Vagina (tissue), 2 donors: ENCODE measurements around the gene REPS2. TPM values are rescaled to one million over a fixed set of nuclear protein-coding genes. Genes with fewer than 3 reads are reported as not detected.
A peak's percentile ranks its signal among the peaks of the same experiment; 100 is the strongest.

ENCODE experiments used
- DNase-seq, 2 donors: peaks; one replicate each; pipeline ENCODE4 v3.0.0-alpha.2; 2017; ENCODE audit errors: extremely low spot score in 2 of 2
- H3K27ac ChIP-seq: fragments of 200-600 bp; sonication (generic); one replicate; pipeline ENCODE4 v1.5.1; 2019
- H3K27me3 ChIP-seq: fragments of 200-600 bp; sonication (generic); one replicate; pipeline ENCODE4 v1.5.1; 2019
- H3K36me3 ChIP-seq, 2 donors: fragments of 200-600 bp; sonication (generic); one replicate each; pipeline ENCODE4 v1.5.1; 2017 to 2019
- H3K4me1 ChIP-seq: fragments of 200-600 bp; sonication (generic); one replicate; pipeline ENCODE4 v1.5.1; 2019
- H3K4me3 ChIP-seq, 2 donors: fragments of 200-600 bp; sonication (generic); 1 replicate in 1 of 2; 2 replicates in 1 of 2; pipeline ENCODE4 v1.5.1; 2016 to 2019
- H3K9me3 ChIP-seq: fragments of 200-600 bp; sonication (generic); one replicate; pipeline ENCODE4 v1.5.1; 2019
- POLR2A ChIP-seq, 2 donors: fragments of 450-650 bp; IDR thresholded peaks; one replicate each; pipeline ENCODE4 v1.6.1; 2017; ENCODE audit warnings: antibody characterized with exemption in 2 of 2, mild to moderate bottlenecking in 2 of 2, moderate library complexity in 2 of 2
- POLR2AphosphoS5 ChIP-seq, 2 donors: sonication (generic); formaldehyde crosslinking; IDR thresholded peaks; one replicate each; pipeline ENCODE4 v1.9.0; 2017; ENCODE audit warnings: antibody characterized with exemption in 2 of 2, mild to moderate bottlenecking in 2 of 2, low read depth in 1 of 2; ENCODE audit not compliant: insufficient read depth in 1 of 2
- intact Hi-C: fragments of 100-400 bp; cut with DNase I; formaldehyde crosslinking; loops from one replicate; pipeline ENCODE4 v1.15.1; 2023
- total RNA-seq: library from RNA; depleted of rRNA; stranded (reverse); fragments of >200 nt; gene quantifications from one replicate; pipeline ENCODE4 v1.2.3, GENCODE V29; 2016
- TF ChIP-seq, protein P1 (sequence below), 3 experiments: fragments of 450-650 bp in 2 of 3; fragments of 200-600 bp in 1 of 3; sonication (generic) in 1 of 3; IDR thresholded peaks; one replicate each; pipeline ENCODE4 v1.5.1; 2017 to 2019; ENCODE audit warnings: antibody characterized with exemption in 3 of 3, mild to moderate bottlenecking in 2 of 3, moderate library complexity in 2 of 3

Gene REPS2
- total RNA-seq, 1 donor from 2014 or later, result 10.8 TPM

DNA sequence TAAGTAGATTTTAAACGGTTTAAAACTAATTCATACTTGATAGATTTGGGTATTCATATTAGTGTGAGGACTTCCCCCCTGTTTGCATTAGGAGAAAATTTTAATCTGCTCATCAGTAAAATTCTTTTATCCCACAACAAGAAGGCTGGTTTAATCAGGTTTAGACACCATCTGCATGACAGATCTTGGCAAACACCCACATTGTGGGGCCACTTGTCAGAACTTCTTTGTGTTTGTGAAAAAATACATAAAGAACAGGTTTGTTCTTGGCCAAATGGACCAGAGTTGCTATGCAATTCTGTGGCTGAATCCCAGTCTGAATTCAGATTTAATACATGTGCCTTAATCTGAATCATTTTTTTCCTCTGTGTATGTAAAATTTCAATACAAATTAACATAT, 121.1 kb downstream of the REPS2 start:
- Histone ChIP-seq H3K9me3 (no peaks in the 10 kb centered on the region), H3K4me3 (no peak overlapping the region), H3K4me1 (no peaks in the 10 kb centered on the region), H3K36me3 (no peaks in the 10 kb centered on the region), H3K27me3 (no peaks in the 10 kb centered on the region), H3K27ac (no peak overlapping the region)
- DNase-seq, result no peak
- intact Hi-C loops, result no loop called here
- TF ChIP-seq POLR2AphosphoS5 (IDR thresholded peaks at IDR 0.05; ENCODE audit: insufficient read depth in 1 of 2, low read depth in 1 of 2), result no peak
- TF ChIP-seq POLR2A (IDR thresholded peaks at IDR 0.05), result no peak
- TF ChIP-seq, protein P1, sequence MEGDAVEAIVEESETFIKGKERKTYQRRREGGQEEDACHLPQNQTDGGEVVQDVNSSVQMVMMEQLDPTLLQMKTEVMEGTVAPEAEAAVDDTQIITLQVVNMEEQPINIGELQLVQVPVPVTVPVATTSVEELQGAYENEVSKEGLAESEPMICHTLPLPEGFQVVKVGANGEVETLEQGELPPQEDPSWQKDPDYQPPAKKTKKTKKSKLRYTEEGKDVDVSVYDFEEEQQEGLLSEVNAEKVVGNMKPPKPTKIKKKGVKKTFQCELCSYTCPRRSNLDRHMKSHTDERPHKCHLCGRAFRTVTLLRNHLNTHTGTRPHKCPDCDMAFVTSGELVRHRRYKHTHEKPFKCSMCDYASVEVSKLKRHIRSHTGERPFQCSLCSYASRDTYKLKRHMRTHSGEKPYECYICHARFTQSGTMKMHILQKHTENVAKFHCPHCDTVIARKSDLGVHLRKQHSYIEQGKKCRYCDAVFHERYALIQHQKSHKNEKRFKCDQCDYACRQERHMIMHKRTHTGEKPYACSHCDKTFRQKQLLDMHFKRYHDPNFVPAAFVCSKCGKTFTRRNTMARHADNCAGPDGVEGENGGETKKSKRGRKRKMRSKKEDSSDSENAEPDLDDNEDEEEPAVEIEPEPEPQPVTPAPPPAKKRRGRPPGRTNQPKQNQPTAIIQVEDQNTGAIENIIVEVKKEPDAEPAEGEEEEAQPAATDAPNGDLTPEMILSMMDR (IDR thresholded peaks at IDR 0.05), result no peak

DNA sequence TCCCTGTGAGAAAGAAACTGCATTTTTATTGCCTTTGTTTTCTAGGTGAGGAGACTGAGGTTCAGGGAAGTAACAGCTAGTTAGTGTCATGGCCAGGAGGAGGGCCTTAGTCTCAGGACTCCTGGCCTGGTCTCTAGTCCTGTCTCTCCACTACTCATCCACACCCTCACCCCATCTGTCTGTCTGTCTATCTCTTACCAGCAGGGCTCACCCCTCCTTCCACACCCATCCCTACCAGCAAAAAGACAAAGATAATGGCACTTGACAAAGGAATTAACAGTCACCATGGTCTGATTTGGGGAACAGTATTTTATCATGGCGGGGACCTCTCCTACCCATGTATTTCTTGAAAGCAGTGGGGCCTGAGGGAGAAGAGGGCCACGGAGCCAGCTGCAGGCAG, 125.8 kb downstream of the REPS2 start:
- Histone ChIP-seq H3K9me3 (no peaks in the 10 kb centered on the region), H3K27me3 (no peaks in the 10 kb centered on the region), H3K4me1 (peaks cover 3% of the 10 kb centered on the region), H3K27ac (no peak overlapping the region), H3K36me3 (no peaks in the 10 kb centered on the region), H3K4me3 (no peak overlapping the region)
- TF ChIP-seq POLR2A (IDR thresholded peaks at IDR 0.05) (no peak), POLR2AphosphoS5 (IDR thresholded peaks at IDR 0.05; ENCODE audit: insufficient read depth in 1 of 2, low read depth in 1 of 2) (no peak)
- TF ChIP-seq, protein P1 (IDR thresholded peaks at IDR 0.05), result no peak
- intact Hi-C loops, result no loop called here
- DNase-seq, result no peak

DNA sequence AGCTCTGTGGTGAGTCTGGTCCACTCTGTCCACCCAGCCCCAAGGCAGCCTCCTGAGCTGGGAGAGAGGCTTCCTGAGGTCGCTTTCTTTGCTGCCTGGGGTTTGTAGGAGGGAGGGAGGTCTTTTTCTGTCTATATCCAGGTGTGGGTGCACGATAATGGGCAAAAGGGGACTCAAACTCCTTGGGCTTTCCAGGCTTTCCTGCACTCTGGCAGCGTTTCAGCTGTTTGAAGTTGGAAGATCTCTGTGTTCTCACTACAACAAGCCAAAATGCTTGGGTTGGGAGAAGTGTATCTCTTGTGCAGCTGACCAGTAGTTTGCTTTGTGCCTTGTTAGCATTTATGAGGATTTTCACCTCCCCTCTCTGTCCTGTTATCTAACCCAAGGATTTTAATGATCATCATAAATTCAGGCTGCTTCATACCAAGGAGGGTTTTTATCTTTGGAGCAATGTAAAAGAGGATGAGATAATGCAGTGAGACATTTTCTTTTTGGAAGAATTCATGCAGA, 126.3 kb downstream of the REPS2 start:
- no peaks in the 10 kb centered on the region for H3K27me3 ChIP-seq
- H3K4me1 ChIP-seq, result peaks cover 8% of the 10 kb centered on the region
- no peaks in the 10 kb centered on the region for H3K9me3 ChIP-seq
- no peaks in the 10 kb centered on the region for H3K36me3 ChIP-seq
- H3K27ac ChIP-seq, result no peak overlapping the region
- no peak for DNase-seq
- no peak overlapping the region for H3K4me3 ChIP-seq
- intact Hi-C loops, result no loop called here
- no peak for TF ChIP-seq POLR2AphosphoS5 (IDR thresholded peaks at IDR 0.05; ENCODE audit: insufficient read depth in 1 of 2, low read depth in 1 of 2)
- TF ChIP-seq, protein P1 (IDR thresholded peaks at IDR 0.05), result no peak
- TF ChIP-seq POLR2A (IDR thresholded peaks at IDR 0.05), result no peak

DNA sequence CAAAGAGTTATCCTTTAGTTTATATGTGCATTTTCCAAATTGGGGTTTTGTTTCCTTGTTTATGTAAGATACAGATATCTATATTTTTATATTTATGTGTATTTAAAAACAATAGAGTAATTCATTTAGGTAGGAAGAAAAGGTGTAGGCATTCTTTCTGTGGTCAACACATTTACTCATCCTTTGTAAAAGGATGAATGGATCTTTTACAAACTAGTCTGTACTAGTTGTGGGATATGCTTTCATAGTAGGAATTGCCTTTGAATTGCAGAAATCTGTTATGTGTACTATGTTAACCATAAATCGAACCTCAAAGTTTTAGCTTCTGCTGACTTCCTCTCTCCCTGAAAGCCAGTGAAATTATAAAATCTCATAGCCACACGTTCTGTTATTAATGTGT, 128.5 kb downstream of the REPS2 start:
- H3K27me3 ChIP-seq, result no peaks in the 10 kb centered on the region

DNA sequence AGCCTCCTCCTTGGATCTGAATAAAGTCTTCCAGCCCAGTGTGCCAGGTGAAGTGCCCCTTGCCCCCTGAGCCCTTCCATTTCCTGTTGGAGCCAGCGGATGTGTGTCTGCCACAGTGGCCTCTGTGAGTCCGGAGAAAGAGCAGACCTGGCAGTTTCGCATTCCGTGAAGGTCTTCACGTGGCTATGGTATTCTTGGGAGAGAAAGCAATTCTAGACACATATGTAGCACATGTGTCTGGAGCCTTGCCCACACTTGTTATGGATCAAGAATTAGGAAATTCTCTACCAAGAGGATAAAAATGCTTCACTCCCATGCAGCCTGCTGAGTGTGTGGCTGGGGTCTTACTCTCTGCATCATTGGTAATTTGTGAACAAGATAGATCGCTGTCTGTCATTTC, 130.9 kb downstream of the REPS2 start:
- H3K4me3 ChIP-seq, result no peak overlapping the region
- peak overlapping the region; percentile 57 for H3K27ac ChIP-seq
- intact Hi-C loops, result no loop called here
- DNase-seq, result no peak
- H3K4me1 ChIP-seq, result peaks cover 9% of the 10 kb centered on the region
- H3K36me3 ChIP-seq, result no peaks in the 10 kb centered on the region
- TF ChIP-seq POLR2AphosphoS5 (IDR thresholded peaks at IDR 0.05; ENCODE audit: insufficient read depth in 1 of 2, low read depth in 1 of 2) (no peak), POLR2A (IDR thresholded peaks at IDR 0.05) (no peak)
- TF ChIP-seq, protein P1 (IDR thresholded peaks at IDR 0.05), result no peak
- H3K27me3 ChIP-seq, result no peaks in the 10 kb centered on the region
- H3K9me3 ChIP-seq, result no peaks in the 10 kb centered on the region

More for the DNA sequence above, 128.5 kb downstream of the REPS2 start:
- TF ChIP-seq POLR2AphosphoS5 (IDR thresholded peaks at IDR 0.05; ENCODE audit: insufficient read depth in 1 of 2, low read depth in 1 of 2), result no peak
- TF ChIP-seq, protein P1 (IDR thresholded peaks at IDR 0.05), result no peak
- TF ChIP-seq POLR2A (IDR thresholded peaks at IDR 0.05), result no peak
- Histone ChIP-seq H3K36me3 (no peaks in the 10 kb centered on the region), H3K4me1 (peaks cover 9% of the 10 kb centered on the region), H3K27ac (no peak overlapping the region), H3K4me3 (no peak overlapping the region), H3K9me3 (no peaks in the 10 kb centered on the region)
- intact Hi-C loops, result no loop called here
- DNase-seq, result no peak
